Glutamatergic neuron (in vitro differentiated cells): ENCODE results near the gene FGF1. TPM values are rescaled to one million over a fixed set of nuclear protein-coding genes. Genes with fewer than 3 reads are reported as not detected.

ENCODE experiments used
- DNase-seq: peaks from one replicate; pipeline ENCODE4 v3.0.0; 2022
- H3K27ac Mint-ChIP-seq: one replicate; pipeline ENCODE4 v1.8.0; 2020; ENCODE audit warnings: mild to moderate bottlenecking, mixed read lengths, inconsistent platforms; ENCODE audit not compliant: unreplicated experiment
- H3K27me3 Mint-ChIP-seq: one replicate; pipeline ENCODE4 v1.8.0; 2020; ENCODE audit warnings: mild to moderate bottlenecking, moderate library complexity, mixed read lengths, inconsistent platforms; ENCODE audit not compliant: unreplicated experiment
- H3K36me3 Mint-ChIP-seq: one replicate; pipeline ENCODE4 v1.8.0; 2020; ENCODE audit warnings: mild to moderate bottlenecking, mixed read lengths, inconsistent platforms; ENCODE audit not compliant: unreplicated experiment
- H3K4me1 Mint-ChIP-seq: one replicate; pipeline ENCODE4 v1.8.0; 2020; ENCODE audit warnings: mild to moderate bottlenecking, low read depth, mixed read lengths, inconsistent platforms; ENCODE audit not compliant: unreplicated experiment
- H3K4me3 Mint-ChIP-seq: one replicate; pipeline ENCODE4 v1.8.0; 2020; ENCODE audit warnings: mild to moderate bottlenecking, mixed read lengths, inconsistent platforms; ENCODE audit not compliant: unreplicated experiment
- H3K9me3 Mint-ChIP-seq: one replicate; pipeline ENCODE4 v1.8.0; 2020; ENCODE audit warnings: mild to moderate bottlenecking, moderate library complexity, mixed read lengths, inconsistent platforms; ENCODE audit not compliant: unreplicated experiment
- CTCF ChIP-seq: fragments of 200-600 bp; sonication (generic); IDR thresholded peaks from one replicate; pipeline ENCODE4 v1.5.0; 2021; ENCODE audit not compliant: partially characterized antibody, unreplicated experiment
- total RNA-seq: library from RNA; stranded (reverse); fragmentation: NEBNext Ultra II Directional; extraction: Animal tissue kit (Norgen Biotek cat#: 25700); gene quantifications from one replicate; pipeline ENCODE4 v1.2.1, GENCODE V29; 2021; ENCODE audit not compliant: unreplicated experiment

Gene FGF1
- total RNA-seq, 1 donor from 2014 or later: not detected

- no peak for TF ChIP-seq CTCF
- Mint-ChIP-seq H3K9me3 (peaks cover 1% of the 10 kb centered on the region), H3K4me3 (no peak overlapping the region), H3K36me3 (no peaks in the 10 kb centered on the region), H3K27me3 (peaks cover 1% of the 10 kb centered on the region), H3K4me1 (no peaks in the 10 kb centered on the region), H3K27ac (no peak overlapping the region)
- no peak for DNase-seq
These were observed 87.6 kb downstream of the FGF1 start for GRCh38 chr5:142598338-142598700.

GRCh38 chr5:142597546-142598337, 88.1 kb downstream of the FGF1 start:
- Mint-ChIP-seq H3K27me3 (peaks cover 1% of the 10 kb centered on the region), H3K27ac (no peak overlapping the region), H3K4me3 (no peak overlapping the region), H3K9me3 (peaks cover 1% of the 10 kb centered on the region), H3K36me3 (no peaks in the 10 kb centered on the region), H3K4me1 (no peaks in the 10 kb centered on the region)
- no peak for TF ChIP-seq CTCF
- DNase-seq: peak; percentile 17

GRCh38 chr5:142597025-142597424, 88.9 kb downstream of the FGF1 start:
- Mint-ChIP-seq H3K27ac (no peak overlapping the region), H3K4me3 (no peak overlapping the region), H3K27me3 (peaks cover 1% of the 10 kb centered on the region), H3K36me3 (no peaks in the 10 kb centered on the region), H3K4me1 (no peaks in the 10 kb centered on the region), H3K9me3 (peaks cover 1% of the 10 kb centered on the region)
- no peak for TF ChIP-seq CTCF
- no peak for DNase-seq

GRCh38 chr5:142592365-142592764, 93.5 kb downstream of the FGF1 start:
- Mint-ChIP-seq H3K4me3 (no peak overlapping the region), H3K27ac (no peak overlapping the region), H3K9me3 (no peaks in the 10 kb centered on the region), H3K4me1 (peaks cover 3% of the 10 kb centered on the region), H3K27me3 (peaks cover 2% of the 10 kb centered on the region), H3K36me3 (no peaks in the 10 kb centered on the region)
- no peak for TF ChIP-seq CTCF
- DNase-seq: no peak

- Mint-ChIP-seq H3K4me1 (peaks cover 3% of the 10 kb centered on the region), H3K27me3 (peaks cover 2% of the 10 kb centered on the region), H3K4me3 (no peak overlapping the region), H3K9me3 (no peaks in the 10 kb centered on the region), H3K27ac (no peak overlapping the region), H3K36me3 (no peaks in the 10 kb centered on the region)
- no peak for DNase-seq
- no peak for TF ChIP-seq CTCF
These were observed 95.2 kb downstream of the FGF1 start for GRCh38 chr5:142590451-142591231.
